Measurements from ENCODE around the gene PATL2. TPM values are rescaled to one million over a fixed set of nuclear protein-coding genes. Genes with fewer than 3 reads are reported as not detected.
"Not testable (repeated sequence)": the region's sequence is repeated elsewhere in the genome, so short reads cannot be mapped to it uniquely, and the experiment has no call there.

PATL2 gene
- polyA plus RNA-seq, 4 donors = 0.56 to 1.8 (median 0.89) TPM

DNA sequence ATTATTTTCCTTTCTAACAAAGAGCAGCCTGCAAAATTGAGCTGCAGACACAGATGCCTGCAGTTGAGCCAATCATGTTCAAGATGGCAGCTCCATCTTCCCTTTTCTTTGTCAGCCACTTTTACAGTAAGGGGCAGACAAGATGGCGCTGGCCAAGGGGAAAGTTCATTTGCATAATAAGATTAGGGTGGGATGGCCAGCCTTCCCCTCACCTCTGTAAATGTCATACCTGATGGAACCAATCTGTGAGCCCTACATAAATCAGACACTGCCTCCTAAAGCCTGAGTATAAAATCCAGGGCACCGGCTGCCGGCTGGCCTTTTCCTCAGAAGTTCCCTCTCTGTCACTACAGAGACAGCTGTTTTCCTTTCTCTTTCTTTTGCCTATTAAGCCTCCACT lies 15.8 kb downstream of the PATL2 start:
- DNase-seq (ENCODE audit: low read depth in 4 of 4, low spot score in 3 of 4) = no peak

DNA sequence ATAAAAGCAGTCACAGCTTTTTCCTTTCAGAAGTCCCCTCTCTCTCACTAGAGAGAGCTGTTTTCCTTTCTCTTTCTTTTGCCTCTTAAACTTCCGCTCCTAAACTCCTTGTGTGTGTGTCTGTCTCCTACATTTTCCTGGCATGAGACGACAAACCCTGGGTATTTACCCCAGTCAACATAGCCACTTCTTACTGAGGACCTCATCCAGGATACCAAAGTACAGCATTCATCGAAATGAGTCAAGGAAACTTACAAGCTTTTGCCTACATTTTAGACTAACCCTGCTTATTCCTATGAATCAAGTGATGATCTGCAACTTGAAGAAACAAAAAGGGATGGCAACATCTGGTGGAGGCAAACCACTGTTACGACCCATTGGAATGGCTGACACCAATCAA lies 16.7 kb downstream of the PATL2 start:
- no peak for DNase-seq (ENCODE audit: low read depth in 4 of 4, low spot score in 3 of 4)

DNA sequence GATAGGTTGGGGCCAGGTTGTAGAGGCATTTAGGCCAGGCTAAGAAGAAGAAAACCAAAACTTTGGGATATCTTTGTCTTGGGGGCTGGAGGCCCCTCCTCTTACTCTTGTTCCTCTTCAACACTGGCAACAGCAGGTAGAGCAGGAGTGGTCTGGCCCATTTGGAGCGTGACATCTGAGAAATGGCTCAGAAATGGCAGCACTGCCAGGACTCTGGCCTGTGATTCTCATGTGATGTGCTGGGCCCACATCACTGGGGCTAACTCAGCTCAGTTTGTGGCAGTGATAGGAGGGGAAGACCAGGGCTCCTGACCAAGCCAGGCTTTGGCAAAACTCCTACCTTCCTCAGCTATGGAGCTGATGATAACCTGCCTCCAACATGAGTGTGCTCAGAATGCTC lies 18.5 kb downstream of the PATL2 start:
- DNase-seq (ENCODE audit: low read depth in 4 of 4, low spot score in 3 of 4) = no peak

GRCh38 chr15:44690245-44690644 lies 20.9 kb downstream of the PATL2 start:
- not testable (repeated sequence) for DNase-seq (ENCODE audit: low read depth in 4 of 4, low spot score in 3 of 4)

DNA sequence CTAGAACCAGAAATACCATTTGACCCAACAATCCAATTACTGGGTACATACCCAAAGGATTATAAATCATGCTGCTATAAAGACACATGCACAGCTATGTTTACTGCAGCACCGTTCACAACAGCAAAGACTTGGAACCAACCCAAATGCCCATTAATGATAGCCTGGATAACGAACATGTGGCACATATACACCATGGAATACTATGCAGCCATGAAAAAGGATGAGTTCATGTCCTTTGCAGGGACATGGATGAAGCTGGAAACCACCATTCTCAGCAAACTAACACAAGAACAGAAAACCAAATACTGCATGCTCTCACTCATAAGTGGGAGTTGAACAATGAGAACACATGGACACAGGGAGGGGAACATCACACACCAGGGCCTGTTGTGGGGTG lies 21.8 kb downstream of the PATL2 start:
- DNase-seq (ENCODE audit: low read depth in 4 of 4, low spot score in 3 of 4) = not testable (repeated sequence)

GRCh38 chr15:44682809-44683682 lies 28.1 kb downstream of the PATL2 start:
- not testable (repeated sequence) for DNase-seq (ENCODE audit: low read depth in 4 of 4, low spot score in 3 of 4)

DNA sequence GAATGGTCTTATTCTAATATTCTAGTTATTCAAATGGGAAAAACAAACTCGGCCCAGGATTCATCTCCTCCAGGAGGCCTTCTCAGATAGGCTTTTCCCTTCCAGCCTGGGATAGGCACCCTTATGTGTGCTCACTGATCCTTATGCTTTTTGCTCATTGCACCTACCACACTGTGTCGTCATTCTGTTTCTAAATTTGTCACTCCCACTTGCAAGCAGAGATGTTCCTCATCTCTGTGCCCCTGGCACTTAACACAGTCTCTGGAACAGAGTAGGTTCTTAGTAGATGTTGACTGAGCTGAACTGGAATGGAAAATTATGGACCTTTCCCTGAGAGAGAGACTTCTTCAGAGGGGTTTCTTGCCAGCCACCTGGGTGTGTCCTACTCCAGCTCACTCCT lies 28.9 kb downstream of the PATL2 start:
- no peak for DNase-seq (ENCODE audit: low read depth in 4 of 4, low spot score in 3 of 4)

- DNase-seq (ENCODE audit: low read depth in 4 of 4, low spot score in 3 of 4) = no peak
Measured at GRCh38 chr15:44676676-44677075, 34.4 kb downstream of the PATL2 start.

DNA sequence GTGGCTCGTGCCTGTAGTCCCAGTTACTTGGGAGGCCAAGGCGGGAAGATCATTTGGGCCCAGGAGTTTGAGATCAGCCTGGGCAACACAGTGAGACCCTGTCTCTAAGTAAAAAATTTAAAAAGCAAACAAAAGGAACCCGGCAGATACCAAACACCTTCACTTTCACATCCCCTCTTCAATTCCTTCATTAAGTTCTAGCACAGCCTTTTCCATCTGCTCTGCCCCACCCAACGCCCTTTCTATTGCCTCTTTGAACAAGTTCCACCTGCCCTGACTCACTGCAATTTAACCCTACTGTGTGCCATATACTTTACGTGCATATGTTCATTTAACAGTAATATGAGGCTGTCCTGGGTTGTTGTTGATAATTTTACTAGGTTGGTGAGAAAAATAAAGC lies 35.2 kb downstream of the PATL2 start:
- no peak for DNase-seq (ENCODE audit: low read depth in 4 of 4, low spot score in 3 of 4)

GRCh38 chr15:44673639-44674038 lies 37.5 kb downstream of the PATL2 start:
- no peak for DNase-seq (ENCODE audit: low read depth in 4 of 4, low spot score in 3 of 4)

DNA sequence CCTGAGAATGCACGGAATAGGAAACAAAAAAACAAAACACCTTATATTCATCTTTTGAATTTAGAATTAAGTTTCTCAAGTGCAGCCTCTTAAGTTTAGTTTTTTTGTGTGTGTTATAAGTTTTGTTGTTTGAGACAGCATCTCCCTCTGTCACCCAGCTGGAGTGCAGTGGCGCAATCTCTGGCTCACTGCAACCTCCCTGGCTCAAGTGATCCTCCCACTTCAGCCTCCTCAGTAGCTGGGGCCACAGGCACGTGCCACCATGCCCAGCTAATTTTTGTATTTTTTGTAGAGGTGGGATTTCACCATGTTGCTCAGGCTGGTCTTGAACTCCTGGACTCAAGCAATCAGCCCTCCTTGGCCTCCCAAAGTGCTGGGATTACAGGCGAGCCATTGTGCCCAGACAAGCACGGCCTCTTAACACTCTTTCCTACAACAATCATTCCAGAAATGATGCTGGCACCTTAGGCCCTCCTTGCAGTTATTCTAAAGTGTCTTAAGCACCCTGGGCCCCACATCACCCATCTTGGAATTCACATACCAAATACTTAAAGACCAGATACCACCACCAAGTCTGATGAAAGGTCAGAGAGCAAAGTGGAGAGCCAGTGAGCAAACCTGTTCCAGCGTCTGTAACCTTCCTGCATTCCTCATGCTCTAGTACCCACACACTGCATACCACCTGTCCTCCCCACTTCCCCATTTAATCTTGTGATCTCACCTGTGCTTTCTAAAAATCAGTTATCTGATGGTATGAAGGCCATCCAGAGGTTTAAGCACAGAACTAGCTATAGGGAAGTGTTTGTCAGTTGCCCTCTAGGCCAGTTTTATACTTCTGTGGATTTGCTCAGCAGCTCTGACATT lies 40.8 kb downstream of the PATL2 start:
- DNase-seq (ENCODE audit: low read depth in 4 of 4, low spot score in 3 of 4) = no peak

DNA sequence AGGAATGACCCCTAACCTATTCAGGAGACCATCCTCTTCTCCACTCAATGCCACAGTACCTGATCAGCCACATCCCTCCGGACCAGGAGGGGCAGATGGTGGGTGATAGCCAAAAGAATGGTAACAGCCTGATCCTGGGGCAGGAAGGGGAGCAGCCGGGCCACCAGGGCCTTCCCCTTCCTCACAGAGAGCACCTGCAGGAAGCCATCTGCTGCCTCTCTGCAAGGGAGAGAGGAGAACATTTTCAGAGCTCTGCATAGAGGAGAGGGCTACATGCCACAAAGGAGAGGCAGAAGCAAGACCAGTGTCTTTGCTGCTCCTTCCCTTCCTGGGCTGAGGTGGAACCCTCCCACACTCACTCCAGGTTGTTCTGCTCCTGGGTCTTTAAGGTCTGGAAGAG lies 42.2 kb downstream of the PATL2 start:
- no peak for DNase-seq (ENCODE audit: low read depth in 4 of 4, low spot score in 3 of 4)

GRCh38 chr15:44667039-44667360 lies 44.1 kb downstream of the PATL2 start:
- DNase-seq (ENCODE audit: low read depth in 4 of 4, low spot score in 3 of 4) = no peak

GRCh38 chr15:44666210-44667038 lies 44.7 kb downstream of the PATL2 start:
- no peak for DNase-seq (ENCODE audit: low read depth in 4 of 4, low spot score in 3 of 4)

GRCh38 chr15:44663410-44664308 lies 47.5 kb downstream of the PATL2 start, which contains the start of gene SPG11:
Gene SPG11, minus strand, starts transcription at chr15:44663662. Its CDS starts 15 bp downstream, at chr15:44663647.
- peak; percentile 90 to 95 (median 94) for DNase-seq (ENCODE audit: low read depth in 4 of 4, low spot score in 3 of 4)

- peak in 1 of 4 donors; percentile 39 for DNase-seq (ENCODE audit: low read depth in 4 of 4, low spot score in 3 of 4)
Measured at GRCh38 chr15:44662478-44663409, 48.4 kb downstream of the PATL2 start.

DNA sequence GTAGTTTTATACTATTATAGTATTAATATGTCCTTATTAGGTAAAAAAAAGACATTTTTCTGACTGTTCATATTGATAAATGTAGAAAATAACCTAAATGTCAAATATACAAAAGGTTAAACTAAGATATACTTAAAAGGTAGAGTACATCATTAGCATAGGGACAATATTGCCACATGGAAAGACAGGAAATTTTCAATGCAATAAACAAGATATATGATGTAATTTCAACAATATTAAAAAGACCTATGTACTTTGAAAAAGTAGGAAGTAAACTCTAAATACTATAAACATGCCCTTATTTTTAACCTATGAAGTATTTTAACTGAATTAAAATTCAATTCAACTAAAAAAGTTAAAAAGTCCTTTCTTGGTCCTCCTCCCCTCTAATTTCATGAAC lies 49.5 kb downstream of the PATL2 start:
- no peak for DNase-seq (ENCODE audit: low read depth in 4 of 4, low spot score in 3 of 4)

GRCh38 chr15:44659056-44659455 lies 52.1 kb downstream of the PATL2 start:
- no peak for DNase-seq (ENCODE audit: low read depth in 4 of 4, low spot score in 3 of 4)

- DNase-seq (ENCODE audit: low read depth in 4 of 4, low spot score in 3 of 4) = no peak
Measured at GRCh38 chr15:44657378-44657777, 53.7 kb downstream of the PATL2 start.
